DMS114 treated with DMSO at 0.1 percent for 48 hours (cell line): Measurements from ENCODE around the gene MYOF.
"Not testable (repeated sequence)": the region's sequence is repeated elsewhere in the genome, so short reads cannot be mapped to it uniquely, and the experiment has no call there.

Experiments used
- DNase-seq: peaks from one replicate; lab custom pipeline; 2025; ENCODE audit not compliant: unreplicated experiment; lab: John Stamatoyannopoulos, UW

The MYOF gene

GRCh38 chr10:93431361-93431760 is 50.8 kb downstream of the MYOF start:
- no peak for DNase-seq

- DNase-seq: no peak
Observed at GRCh38 chr10:93425861-93426260, 56.3 kb downstream of the MYOF start.

- DNase-seq: no peak
Observed at GRCh38 chr10:93422118-93422517, 60.0 kb downstream of the MYOF start.

GRCh38 chr10:93420944-93421825 is 60.9 kb downstream of the MYOF start:
- DNase-seq: no peak

- no peak for DNase-seq
Observed at GRCh38 chr10:93420091-93420490, 62.0 kb downstream of the MYOF start.

- DNase-seq: not testable (repeated sequence)
Observed at GRCh38 chr10:93419016-93419415, 63.1 kb downstream of the MYOF start.

- no peak for DNase-seq
Observed at GRCh38 chr10:93417921-93418320, 64.2 kb downstream of the MYOF start.

- DNase-seq: no peak
Observed at GRCh38 chr10:93417266-93417665, 64.9 kb downstream of the MYOF start.

- DNase-seq: no peak
Observed at GRCh38 chr10:93416824-93417223, 65.3 kb downstream of the MYOF start.

- no peak for DNase-seq
Observed at GRCh38 chr10:93415693-93416092, 66.4 kb downstream of the MYOF start.

- DNase-seq: no peak
Observed at GRCh38 chr10:93413252-93413689, 68.9 kb downstream of the MYOF start.

GRCh38 chr10:93412801-93413200 is 69.3 kb downstream of the MYOF start:
- no peak for DNase-seq

- DNase-seq: no peak
Observed at GRCh38 chr10:93410697-93411348, 71.3 kb downstream of the MYOF start.

- DNase-seq: no peak
Observed at GRCh38 chr10:93408783-93409182, 73.4 kb downstream of the MYOF start.

- no peak for DNase-seq
Observed at GRCh38 chr10:93406364-93407145, 75.6 kb downstream of the MYOF start.

GRCh38 chr10:93404048-93404354 is 78.1 kb downstream of the MYOF start:
- no peak for DNase-seq

GRCh38 chr10:93403152-93404047 is 78.7 kb downstream of the MYOF start:
- no peak for DNase-seq

GRCh38 chr10:93402192-93402591 is 79.9 kb downstream of the MYOF start:
- no peak for DNase-seq

GRCh38 chr10:93398528-93398927 is 83.6 kb downstream of the MYOF start:
- DNase-seq: no peak

GRCh38 chr10:93397020-93397419 is 85.1 kb downstream of the MYOF start:
- no peak for DNase-seq

- no peak for DNase-seq
Observed at GRCh38 chr10:93393211-93393610, 88.9 kb downstream of the MYOF start.
